ENCODE measurements around the gene FBN1.
A peak's percentile ranks its signal among the peaks of the same experiment; 100 is the strongest.

The FBN1 gene

GRCh38 chr15:48645558-48646330, at the start of gene FBN1:
FBN1 (minus strand) TSS chr15:48645709; CDS start chr15:48644769, 940 bp downstream.
- H3K4me3 ChIP-seq (replicated peaks; ENCODE audit: low read depth, low read length): peak within 1 kb of the TSS; percentile 78
- no peak for TF ChIP-seq CTCF (IDR thresholded peaks at IDR 0.05; ENCODE audit: low read length, missing control alignments)

GRCh38 chr15:48693484-48693883, 48.0 kb upstream of the FBN1 start:
- H3K4me3 ChIP-seq (replicated peaks; ENCODE audit: low read depth, low read length): no peak overlapping the region
- no peak for DNase-seq (ENCODE audit: low read depth)
- TF ChIP-seq CTCF (IDR thresholded peaks at IDR 0.05; ENCODE audit: low read length, missing control alignments): no peak

More at GRCh38 chr15:48645558-48646330, at the start of gene FBN1:
- peak; percentile 94 for DNase-seq (ENCODE audit: low read depth)

GRCh38 chr15:48688493-48688892, 43.0 kb upstream of the FBN1 start:
- DNase-seq (ENCODE audit: low read depth): no peak
- no peak for TF ChIP-seq CTCF (IDR thresholded peaks at IDR 0.05; ENCODE audit: low read length, missing control alignments)
- no peak overlapping the region for H3K4me3 ChIP-seq (replicated peaks; ENCODE audit: low read depth, low read length)

- no peak for DNase-seq (ENCODE audit: low read depth)
- no peak for TF ChIP-seq CTCF (IDR thresholded peaks at IDR 0.05; ENCODE audit: low read length, missing control alignments)
- no peak overlapping the region for H3K4me3 ChIP-seq (replicated peaks; ENCODE audit: low read depth, low read length)
Observed at GRCh38 chr15:48683991-48684765, 38.7 kb upstream of the FBN1 start.

- peak; percentile 92 for DNase-seq (ENCODE audit: low read depth)
- no peak for TF ChIP-seq CTCF (IDR thresholded peaks at IDR 0.05; ENCODE audit: low read length, missing control alignments)
- H3K4me3 ChIP-seq (replicated peaks; ENCODE audit: low read depth, low read length): no peak overlapping the region
Observed at GRCh38 chr15:48682942-48683651, 37.6 kb upstream of the FBN1 start.

- DNase-seq (ENCODE audit: low read depth): peak; percentile 74
- H3K4me3 ChIP-seq (replicated peaks; ENCODE audit: low read depth, low read length): no peak overlapping the region
- TF ChIP-seq CTCF (IDR thresholded peaks at IDR 0.05; ENCODE audit: low read length, missing control alignments): no peak
Observed at GRCh38 chr15:48681353-48681752, 35.8 kb upstream of the FBN1 start.

All from fibroblast of pulmonary artery (primary cell).